H1 (cell line): Measurements from ENCODE around the gene TEX28. TPM values are rescaled to one million over a fixed set of nuclear protein-coding genes. Genes with fewer than 3 reads are reported as not detected.

Experiments used
- CREB1 ChIP-seq: IDR thresholded peaks from 2 replicates; pipeline ENCODE4 v1.6.1; 2012; ENCODE audit warnings: inconsistent platforms
- GTF2F1 ChIP-seq: IDR thresholded peaks from 2 replicates; pipeline ENCODE4 v1.6.1; 2012; ENCODE audit warnings: low read depth, low read length, improper control_type of control experiment, borderline replicate concordance
- TEAD4 ChIP-seq: IDR thresholded peaks from 2 replicates; pipeline ENCODE4 v1.6.1; 2012; ENCODE audit warnings: low read depth, low read length, inconsistent platforms, mixed read lengths
- polyA plus RNA-seq, 7 experiments: library from polyadenylated mRNA; depleted of rRNA in 3 of 7; stranded (reverse) in 5 of 7; unstranded in 2 of 7; fragments of >200 nt in 5 of 7; fragments of 200-250 nt in 2 of 7; gene quantifications; 1 replicate in 5 of 7; 2 replicates in 1 of 7; 4 replicates in 1 of 7; pipeline versions ENCODE4 v1.2.1 to v1.2.3, GENCODE V29; 2011 to 2013; ENCODE audit warnings: missing spikeins in 2 of 7, mixed read lengths in 2 of 7
- total RNA-seq: library from RNA; stranded (reverse); fragmentation: NEBNext Ultra II Directional; extraction: Animal tissue kit (Norgen Biotek cat#: 25700); gene quantifications from 2 replicates; pipeline ENCODE4 v1.2.1, GENCODE V29; 2021

Gene TEX28
- total and polyA plus RNA-seq, 2 of the 8 experiments (the other 6 are each of a cell fraction or from before 2014, with no cell fraction given) = not detected

DNA sequence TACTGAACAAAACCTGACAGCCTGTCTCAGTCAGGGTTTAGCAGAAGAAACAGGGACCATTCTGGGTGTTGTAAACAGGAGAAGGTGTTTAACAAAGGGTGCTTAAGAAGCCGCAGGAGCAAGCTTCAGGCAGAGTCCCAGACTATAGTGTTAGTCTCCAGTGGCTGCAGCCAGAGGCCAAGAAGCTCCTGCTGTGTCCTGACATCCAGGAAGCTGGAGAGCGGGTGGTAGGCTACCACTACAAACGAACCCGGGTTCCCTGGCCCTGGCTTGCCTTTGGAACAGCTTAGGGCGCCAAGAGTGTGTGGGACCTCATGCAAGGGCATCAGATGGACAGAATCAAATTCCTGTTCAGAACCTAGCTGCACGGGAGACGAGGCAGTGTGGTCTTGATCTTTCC lies 28.6 kb upstream of the TEX28 start (continued):
- TF ChIP-seq GTF2F1 (no peak), CREB1 (no peak), TEAD4 (no peak)
- TF ChIP-seq, all 59 proteins: peak for 0
